ENCODE measurements around the gene CDC42SE1. TPM values are rescaled to one million over a fixed set of nuclear protein-coding genes. Genes with fewer than 3 reads are reported as not detected.

Gene CDC42SE1
- total RNA-seq, 1 donor from 2014 or later, result 190 TPM

DNA sequence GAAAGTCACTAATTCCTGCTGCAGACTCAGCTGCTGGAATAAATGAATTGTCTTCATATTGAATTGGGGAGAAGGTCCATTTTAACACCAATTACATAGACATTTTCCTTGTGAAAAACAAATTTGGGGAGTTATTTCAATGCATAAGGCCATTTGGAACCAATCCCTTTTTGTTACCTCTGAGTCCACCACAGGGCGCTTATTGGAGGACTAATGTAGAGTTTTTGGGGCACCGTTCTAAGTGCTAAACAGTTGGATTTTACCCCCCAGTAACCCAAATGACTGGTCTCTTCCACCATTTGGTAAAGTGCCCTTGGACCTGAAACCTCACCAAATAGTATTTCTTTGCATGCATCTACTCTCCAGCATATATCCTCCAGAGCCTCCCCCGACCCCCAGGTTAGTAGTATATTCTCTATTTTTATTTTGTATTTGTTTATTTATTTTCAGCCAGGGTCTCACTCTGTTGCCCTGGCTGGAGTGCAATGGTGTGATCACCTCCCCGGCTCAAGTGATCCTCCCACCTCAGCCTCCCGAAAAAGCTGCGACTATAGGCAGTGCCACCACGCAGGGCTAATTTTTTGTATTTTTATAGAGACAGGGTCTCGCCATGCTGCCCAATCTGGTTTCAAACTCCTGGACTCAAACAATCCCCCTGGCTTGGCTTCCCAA is 49.6 kb downstream of the CDC42SE1 start:
- H3K36me3 Mint-ChIP-seq (ENCODE audit: low read depth), result peaks cover 13% of the 10 kb centered on the region

GRCh38 chr1:151009206-151009587 is 50.2 kb downstream of the CDC42SE1 start:
- peaks cover 55% of the 10 kb centered on the region for H3K4me1 Mint-ChIP-seq
- DNase-seq, result no peak

More for the DNA sequence above, 49.6 kb downstream of the CDC42SE1 start:
- no peak for DNase-seq
- peaks cover 50% of the 10 kb centered on the region for H3K4me1 Mint-ChIP-seq
- H3K4me3 Mint-ChIP-seq, result peak overlapping the region; percentile 100
- H3K9me3 Mint-ChIP-seq, result no peaks in the 10 kb centered on the region
- intact Hi-C loops (cut with micrococcal nuclease), result loop anchor here (2.0 to 10.0 kb wide), 8 partner anchors 35 to 643 kb away; partner anchors contain the start of genes ARNT, C1orf56, CERS2 and TARS2
- no peaks in the 10 kb centered on the region for H3K27me3 Mint-ChIP-seq
- H3K27ac Mint-ChIP-seq, result peak overlapping the region; percentile 90

DNA sequence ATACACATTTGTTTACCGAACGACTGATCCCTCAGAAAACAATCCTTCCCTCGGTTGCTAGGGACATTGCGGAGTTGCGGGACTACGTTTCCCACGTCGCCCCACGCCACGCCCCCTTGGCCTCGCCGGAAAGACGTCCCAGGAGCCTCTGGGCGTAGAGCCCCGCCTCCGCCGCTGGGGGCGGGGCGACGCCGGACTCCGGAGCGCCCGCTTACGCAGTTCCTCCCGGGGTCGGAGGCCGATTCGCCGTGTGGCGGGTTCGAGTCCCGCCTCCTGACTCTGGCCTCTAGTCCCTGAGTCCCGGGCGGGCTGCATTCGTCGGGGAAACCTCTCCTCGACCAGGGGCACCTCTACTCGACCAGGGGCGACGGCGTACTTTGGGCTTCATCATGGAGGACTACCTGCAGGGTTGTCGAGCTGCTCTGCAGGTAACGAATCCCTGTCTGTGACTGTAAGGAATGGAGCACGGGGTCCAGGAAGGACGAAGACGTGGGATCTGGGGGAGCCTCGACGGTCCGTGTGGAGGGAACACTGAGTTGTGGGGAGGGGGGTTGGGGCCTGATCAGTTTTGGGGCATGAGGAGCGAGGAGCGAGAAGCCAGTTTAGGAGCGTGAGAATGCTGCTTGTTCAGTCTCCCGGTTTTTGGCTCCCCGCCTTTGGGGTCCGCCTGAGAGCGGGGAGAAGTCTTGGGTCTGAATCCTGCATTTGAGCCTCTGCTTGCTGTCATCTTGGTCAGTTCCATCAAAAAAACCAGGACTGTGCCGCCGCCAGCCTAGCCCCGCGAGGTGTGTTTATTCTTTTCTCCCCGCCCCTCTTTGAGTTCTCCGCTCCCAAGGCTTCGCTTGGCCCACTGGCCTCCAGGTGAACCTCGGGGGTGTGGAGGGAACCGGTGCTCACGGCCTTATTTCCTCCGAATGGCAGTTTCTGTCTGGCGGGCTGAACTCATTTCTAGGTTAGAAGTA is 50.9 kb downstream of the CDC42SE1 start, which contains the start of gene PRUNE1:
Gene PRUNE1 (plus strand): TSS at position 206 of the 962 bp plus-strand sequence. CDS start 184 bp downstream, at position 390.
- DNase-seq, result peak; percentile 98
- peak within 1 kb of the TSS; percentile 100 for H3K4me3 Mint-ChIP-seq
- no peaks in the 10 kb centered on the region for H3K9me3 Mint-ChIP-seq
- H3K27ac Mint-ChIP-seq, result peak within 1 kb of the TSS; percentile 90
- intact Hi-C loops (cut with micrococcal nuclease), result loop anchor here (1.0 to 10.0 kb wide), 10 partner anchors 34 to 641 kb away; partner anchors contain the start of genes ARNT, C1orf56, CERS2 and GABPB2
- H3K36me3 Mint-ChIP-seq (ENCODE audit: low read depth), result peaks cover 12% of the 10 kb centered on the region
- H3K27me3 Mint-ChIP-seq, result no peaks in the 10 kb centered on the region
- peaks cover 59% of the 10 kb centered on the region for H3K4me1 Mint-ChIP-seq

More at GRCh38 chr1:151009206-151009587, 50.2 kb downstream of the CDC42SE1 start:
- Mint-ChIP-seq H3K4me3 (peak overlapping the region; percentile 100), H3K27ac (peak overlapping the region; percentile 90), H3K36me3 (ENCODE audit: low read depth) (peaks cover 13% of the 10 kb centered on the region), H3K9me3 (no peaks in the 10 kb centered on the region), H3K27me3 (no peaks in the 10 kb centered on the region)
- intact Hi-C loops (cut with micrococcal nuclease), result loop anchor here (2.0 to 10.0 kb wide), 8 partner anchors 34 to 642 kb away; partner anchors contain the start of genes ARNT, C1orf56, CERS2 and TARS2

DNA sequence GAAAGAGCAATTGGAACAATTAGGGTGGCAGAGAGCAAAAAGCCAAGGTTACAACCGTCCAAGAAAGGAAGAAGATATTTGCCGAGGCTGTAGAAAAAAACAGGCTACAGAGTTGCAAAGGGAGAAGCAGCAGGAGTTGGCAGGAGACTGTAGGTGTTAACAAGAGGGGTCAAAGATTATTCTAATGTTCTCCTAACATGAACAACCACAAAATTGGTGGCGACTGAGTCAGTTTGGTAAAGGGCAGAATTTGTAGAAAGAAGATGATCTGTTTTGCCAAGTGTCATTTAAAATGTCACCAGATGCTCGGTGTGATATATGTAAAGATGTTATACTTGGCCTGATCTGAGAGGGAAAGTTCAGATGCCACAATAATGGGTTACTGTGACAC is 51.6 kb downstream of the CDC42SE1 start:
- peaks cover 61% of the 10 kb centered on the region for H3K4me1 Mint-ChIP-seq
- H3K27ac Mint-ChIP-seq, result peak overlapping the region; percentile 90
- intact Hi-C loops (cut with micrococcal nuclease), result loop anchor here (1.0 to 10.0 kb wide), 10 partner anchors 33 to 641 kb away; partner anchors contain the start of genes ARNT, C1orf56, CERS2 and GABPB2
- H3K4me3 Mint-ChIP-seq, result peak overlapping the region; percentile 100
- no peaks in the 10 kb centered on the region for H3K27me3 Mint-ChIP-seq
- H3K9me3 Mint-ChIP-seq, result no peaks in the 10 kb centered on the region
- peaks cover 8% of the 10 kb centered on the region for H3K36me3 Mint-ChIP-seq (ENCODE audit: low read depth)
- DNase-seq, result no peak

DNA sequence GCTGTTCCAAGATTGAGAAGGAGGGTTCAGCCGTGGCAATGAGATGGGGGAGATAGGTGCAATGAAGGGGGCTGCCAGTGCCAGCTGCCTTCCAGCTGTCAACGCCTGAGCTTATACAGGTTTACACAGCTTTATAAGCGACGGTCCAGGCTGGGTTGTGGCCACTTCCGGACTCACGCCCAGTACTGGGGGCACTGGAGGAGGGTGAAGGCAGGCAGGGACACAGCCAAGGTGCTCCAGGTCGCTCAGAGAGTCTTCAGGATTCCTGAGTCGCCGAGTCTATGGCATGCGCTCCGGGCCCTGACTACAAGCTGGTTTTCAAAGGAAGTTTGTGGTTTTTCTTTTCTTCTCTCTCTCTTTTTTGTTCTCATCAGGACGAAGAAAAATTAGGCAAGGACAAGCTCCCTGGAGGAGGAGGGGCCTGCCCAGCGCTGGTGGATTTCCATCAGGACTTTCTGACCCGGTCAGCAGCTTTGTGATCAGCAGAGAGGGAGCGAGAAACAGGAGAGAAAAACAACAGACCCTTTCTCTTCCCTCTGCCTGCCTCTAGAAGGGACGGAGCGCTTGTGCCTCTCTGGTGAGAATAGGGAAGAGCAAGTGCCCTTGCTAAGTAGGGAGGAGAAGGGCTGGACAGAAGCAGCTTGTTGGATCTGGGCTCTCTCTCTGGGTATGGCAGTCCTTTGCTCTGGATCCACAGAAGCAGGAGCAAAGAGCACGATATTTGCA is 52.9 kb downstream of the CDC42SE1 start, which contains the start of gene MINDY1:
Gene MINDY1 (minus strand): TSS at position 576 of the 726 bp plus-strand sequence. CDS start 4,285 bp downstream, outside the sequence.
- intact Hi-C loops (cut with micrococcal nuclease), result loop anchor here (5.0 to 10.0 kb wide), 4 partner anchors 394 to 639 kb away; partner anchors contain the start of gene TARS2
- no peaks in the 10 kb centered on the region for H3K27me3 Mint-ChIP-seq
- DNase-seq, result peak; percentile 80

DNA sequence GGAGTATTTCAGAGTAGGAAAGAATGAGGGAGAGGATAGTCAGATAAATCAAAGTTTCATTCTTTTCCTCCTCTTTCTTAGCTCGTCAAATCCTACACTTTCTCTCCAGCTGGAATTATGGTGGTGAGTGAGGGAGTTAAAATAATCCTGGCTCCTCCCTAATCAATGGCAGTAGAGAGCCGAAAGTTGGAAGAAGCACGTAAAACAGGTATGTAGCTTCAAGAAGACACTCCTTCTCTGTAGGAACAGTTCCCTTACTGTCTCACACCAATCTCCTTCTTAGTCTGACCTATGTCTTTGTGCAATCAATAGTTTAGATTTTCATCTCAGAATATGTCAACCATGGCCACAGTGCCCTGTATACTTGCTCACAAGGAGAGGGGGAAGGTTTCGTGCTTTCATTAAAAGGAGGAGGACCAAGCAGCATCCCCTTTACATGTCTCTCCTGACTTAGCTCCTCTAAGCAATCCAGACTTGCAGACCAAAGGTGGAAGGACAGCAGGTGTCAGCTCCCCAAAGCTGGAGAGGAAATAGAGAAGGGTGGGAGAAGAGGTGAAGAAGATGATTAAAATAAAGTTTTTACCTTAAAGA is 53.6 kb downstream of the CDC42SE1 start:
- Mint-ChIP-seq H3K4me1 (peaks cover 68% of the 10 kb centered on the region), H3K4me3 (peak overlapping the region; percentile 100), H3K9me3 (no peaks in the 10 kb centered on the region)

More for the DNA sequence above, 52.9 kb downstream of the CDC42SE1 start, which contains the start of gene MINDY1:
- peak within 1 kb of the TSS; percentile 100 for H3K4me3 Mint-ChIP-seq
- H3K27ac Mint-ChIP-seq, result peak within 1 kb of the TSS; percentile 90
- no peaks in the 10 kb centered on the region for H3K9me3 Mint-ChIP-seq
- H3K4me1 Mint-ChIP-seq, result peaks cover 70% of the 10 kb centered on the region
- H3K36me3 Mint-ChIP-seq (ENCODE audit: low read depth), result peaks cover 12% of the 10 kb centered on the region

GRCh38 chr1:151003180-151003579 is 56.2 kb downstream of the CDC42SE1 start:
- Mint-ChIP-seq H3K4me1 (peaks cover 64% of the 10 kb centered on the region), H3K36me3 (ENCODE audit: low read depth) (peaks cover 24% of the 10 kb centered on the region), H3K27ac (no peak overlapping the region), H3K9me3 (no peaks in the 10 kb centered on the region), H3K4me3 (peak overlapping the region; percentile 71), H3K27me3 (no peaks in the 10 kb centered on the region)
- DNase-seq, result peak; percentile 70
- intact Hi-C loops (cut with micrococcal nuclease), result loop anchor here (10.0 kb wide), 1 partner anchor 518 kb away; the partner anchor contains the start of gene TARS2

More for the DNA sequence above, 53.6 kb downstream of the CDC42SE1 start:
- no peaks in the 10 kb centered on the region for H3K27me3 Mint-ChIP-seq
- intact Hi-C loops (cut with micrococcal nuclease), result loop anchor here (5.0 to 10.0 kb wide), 4 partner anchors 394 to 639 kb away; partner anchors contain the start of gene TARS2
- peak overlapping the region; percentile 90 for H3K27ac Mint-ChIP-seq
- DNase-seq, result peak; percentile 70
- H3K36me3 Mint-ChIP-seq (ENCODE audit: low read depth), result peaks cover 17% of the 10 kb centered on the region

DNA sequence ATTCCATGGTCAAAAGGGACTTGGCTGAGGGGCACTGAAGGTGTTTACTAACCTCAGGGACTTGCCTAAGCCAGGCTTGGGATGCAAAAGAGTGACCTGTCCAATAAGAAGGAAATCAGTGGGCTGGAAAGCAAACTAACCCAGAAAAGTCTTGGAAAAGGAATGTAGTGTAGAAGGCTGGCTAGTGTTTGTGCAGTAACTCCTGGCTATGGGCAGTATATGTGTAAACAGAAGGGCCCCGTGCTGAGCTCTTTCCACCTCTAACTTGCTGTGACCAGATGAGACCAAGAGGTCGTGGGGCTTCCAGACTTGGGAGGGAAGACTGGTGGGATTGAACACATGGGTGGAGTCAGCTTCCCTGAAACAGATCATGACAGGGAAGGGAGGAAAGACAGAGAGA is 56.8 kb downstream of the CDC42SE1 start:
- no peak for DNase-seq
- no peaks in the 10 kb centered on the region for H3K27me3 Mint-ChIP-seq
- no peaks in the 10 kb centered on the region for H3K9me3 Mint-ChIP-seq
- H3K4me3 Mint-ChIP-seq, result peak overlapping the region; percentile 71
- intact Hi-C loops (cut with micrococcal nuclease), result loop anchor here (10.0 kb wide), 1 partner anchor 518 kb away; the partner anchor contains the start of gene TARS2
- H3K36me3 Mint-ChIP-seq (ENCODE audit: low read depth), result peaks cover 24% of the 10 kb centered on the region
- H3K4me1 Mint-ChIP-seq, result peaks cover 61% of the 10 kb centered on the region
- H3K27ac Mint-ChIP-seq, result peak overlapping the region; percentile 14

- no peak overlapping the region for H3K27ac Mint-ChIP-seq
Observed at GRCh38 chr1:151002051-151002450, 57.4 kb downstream of the CDC42SE1 start.

GRCh38 chr1:151001602-151002001 is 57.8 kb downstream of the CDC42SE1 start:
- peaks cover 51% of the 10 kb centered on the region for H3K4me1 Mint-ChIP-seq

More at GRCh38 chr1:151002051-151002450, 57.4 kb downstream of the CDC42SE1 start:
- Mint-ChIP-seq H3K4me1 (peaks cover 55% of the 10 kb centered on the region), H3K36me3 (ENCODE audit: low read depth) (peaks cover 27% of the 10 kb centered on the region), H3K27me3 (no peaks in the 10 kb centered on the region), H3K9me3 (no peaks in the 10 kb centered on the region), H3K4me3 (no peak overlapping the region)
- DNase-seq, result no peak
- intact Hi-C loops (cut with micrococcal nuclease), result loop anchor here (10.0 kb wide), 1 partner anchor 517 kb away; the partner anchor contains the start of gene TARS2

More at GRCh38 chr1:151001602-151002001, 57.8 kb downstream of the CDC42SE1 start:
- H3K4me3 Mint-ChIP-seq, result no peak overlapping the region
- H3K9me3 Mint-ChIP-seq, result no peaks in the 10 kb centered on the region
- no peak for DNase-seq
- intact Hi-C loops (cut with micrococcal nuclease), result loop anchor here (10.0 kb wide), 1 partner anchor 517 kb away; the partner anchor contains the start of gene TARS2
- H3K27ac Mint-ChIP-seq, result peak overlapping the region; percentile 7
- peaks cover 31% of the 10 kb centered on the region for H3K36me3 Mint-ChIP-seq (ENCODE audit: low read depth)
- no peaks in the 10 kb centered on the region for H3K27me3 Mint-ChIP-seq
